AG10803 (cell line): ENCODE data around the gene CARD11.

ENCODE experiments used
- DNase-seq: peaks from one replicate; pipeline ENCODE4 v3.0.0; 2010; ENCODE audit warnings: low read depth
- H3K4me3 ChIP-seq: 2 replicates; pipeline ENCODE4 v1.5.1; 2011; ENCODE audit warnings: mild to moderate bottlenecking, low read length, control low read depth
- TF ChIP-seq, protein P1 (sequence below): conservative IDR thresholded peaks from 2 replicates; pipeline ENCODE4 v1.5.1; 2011; ENCODE audit warnings: mild to moderate bottlenecking, low read length, control low read depth, inconsistent platforms

The CARD11 gene

GRCh38 chr7:2908103-2908683 is 135.5 kb downstream of the CARD11 start:
- TF ChIP-seq, protein P1, sequence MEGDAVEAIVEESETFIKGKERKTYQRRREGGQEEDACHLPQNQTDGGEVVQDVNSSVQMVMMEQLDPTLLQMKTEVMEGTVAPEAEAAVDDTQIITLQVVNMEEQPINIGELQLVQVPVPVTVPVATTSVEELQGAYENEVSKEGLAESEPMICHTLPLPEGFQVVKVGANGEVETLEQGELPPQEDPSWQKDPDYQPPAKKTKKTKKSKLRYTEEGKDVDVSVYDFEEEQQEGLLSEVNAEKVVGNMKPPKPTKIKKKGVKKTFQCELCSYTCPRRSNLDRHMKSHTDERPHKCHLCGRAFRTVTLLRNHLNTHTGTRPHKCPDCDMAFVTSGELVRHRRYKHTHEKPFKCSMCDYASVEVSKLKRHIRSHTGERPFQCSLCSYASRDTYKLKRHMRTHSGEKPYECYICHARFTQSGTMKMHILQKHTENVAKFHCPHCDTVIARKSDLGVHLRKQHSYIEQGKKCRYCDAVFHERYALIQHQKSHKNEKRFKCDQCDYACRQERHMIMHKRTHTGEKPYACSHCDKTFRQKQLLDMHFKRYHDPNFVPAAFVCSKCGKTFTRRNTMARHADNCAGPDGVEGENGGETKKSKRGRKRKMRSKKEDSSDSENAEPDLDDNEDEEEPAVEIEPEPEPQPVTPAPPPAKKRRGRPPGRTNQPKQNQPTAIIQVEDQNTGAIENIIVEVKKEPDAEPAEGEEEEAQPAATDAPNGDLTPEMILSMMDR: no peak
- no peak overlapping the region for H3K4me3 ChIP-seq
- DNase-seq: no peak

DNA sequence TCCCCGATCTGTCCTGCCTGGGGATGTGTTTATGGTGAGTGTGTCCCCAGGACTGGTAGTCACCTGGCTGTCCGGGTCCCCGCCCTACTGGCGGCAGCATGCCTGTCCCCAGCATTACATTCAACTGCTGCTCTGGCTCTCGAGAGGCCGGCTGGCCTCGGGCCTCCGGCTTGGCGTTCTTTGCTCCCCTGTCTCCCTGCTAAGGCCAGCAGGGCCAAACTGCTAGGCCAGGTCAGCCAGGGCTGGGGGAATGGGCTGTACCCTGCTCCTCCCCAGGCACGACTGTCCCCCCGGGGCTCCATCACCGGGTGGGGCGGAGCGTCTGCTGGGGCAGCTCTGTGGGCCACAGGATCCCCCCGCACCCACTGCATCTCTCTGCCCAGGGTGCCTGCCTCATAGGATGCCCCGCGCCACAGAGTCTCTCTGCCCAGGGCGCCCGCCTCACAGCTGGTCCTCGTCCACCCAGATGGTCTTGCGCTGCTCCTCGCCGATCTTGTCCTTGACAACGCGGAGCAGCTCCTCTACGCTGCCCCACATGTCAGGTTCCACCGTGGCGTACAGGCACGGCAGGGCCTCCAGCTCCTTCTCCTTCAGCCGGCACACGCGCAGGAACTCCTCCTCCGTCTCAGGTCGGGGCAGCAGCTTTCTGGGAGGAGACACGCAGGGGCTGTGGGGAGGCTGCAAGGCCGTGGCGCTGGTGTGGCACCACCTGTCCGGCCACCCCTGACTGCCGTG is 137.3 kb downstream of the CARD11 start:
- no peak for DNase-seq
- TF ChIP-seq, protein P1: no peak
- no peak overlapping the region for H3K4me3 ChIP-seq

- TF ChIP-seq, protein P1: no peak
- no peak for DNase-seq
- H3K4me3 ChIP-seq: no peak overlapping the region
These were observed 138.2 kb downstream of the CARD11 start for GRCh38 chr7:2905500-2905899.

DNA sequence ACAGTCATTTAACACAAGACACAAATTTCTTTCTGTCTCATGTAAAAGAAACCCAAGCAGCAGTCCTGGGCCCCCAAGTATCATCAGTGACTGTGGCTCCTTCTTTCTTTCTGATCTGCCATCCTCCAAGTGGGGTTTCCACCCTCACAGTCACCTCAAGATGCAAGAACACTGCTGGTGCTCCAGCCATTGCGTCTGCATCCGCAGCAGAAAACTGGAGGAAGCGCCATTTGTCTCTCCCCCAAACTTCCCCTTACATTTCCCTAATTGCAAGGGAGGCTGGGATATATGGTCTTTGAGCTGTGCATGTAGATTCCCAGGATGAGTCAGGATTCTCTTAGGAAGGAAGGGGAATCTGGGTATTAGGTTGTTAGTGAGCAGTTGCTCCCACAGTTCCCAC is 138.6 kb downstream of the CARD11 start:
- H3K4me3 ChIP-seq: no peak overlapping the region
- DNase-seq: no peak
- TF ChIP-seq, protein P1: no peak

DNA sequence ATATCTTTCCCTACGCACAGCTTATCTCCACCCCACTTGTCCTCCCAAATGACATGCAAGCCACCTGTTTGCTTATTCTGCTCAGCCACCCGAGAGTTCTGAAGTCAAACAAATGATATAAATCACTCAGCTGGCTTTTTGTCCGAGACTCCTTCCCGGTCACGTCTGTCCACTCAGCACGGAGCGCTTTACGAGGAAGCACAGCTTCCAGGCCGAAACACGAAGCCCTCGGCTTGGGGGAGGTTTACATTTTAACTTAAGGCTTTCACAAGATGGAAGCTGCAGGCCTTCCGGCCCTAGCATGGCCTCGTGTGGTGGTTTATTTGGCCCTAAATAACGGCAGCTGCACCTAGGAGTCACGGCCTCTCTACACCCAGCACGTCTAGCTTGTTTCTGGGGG is 139.5 kb downstream of the CARD11 start:
- H3K4me3 ChIP-seq: no peak overlapping the region
- TF ChIP-seq, protein P1: no peak
- no peak for DNase-seq

DNA sequence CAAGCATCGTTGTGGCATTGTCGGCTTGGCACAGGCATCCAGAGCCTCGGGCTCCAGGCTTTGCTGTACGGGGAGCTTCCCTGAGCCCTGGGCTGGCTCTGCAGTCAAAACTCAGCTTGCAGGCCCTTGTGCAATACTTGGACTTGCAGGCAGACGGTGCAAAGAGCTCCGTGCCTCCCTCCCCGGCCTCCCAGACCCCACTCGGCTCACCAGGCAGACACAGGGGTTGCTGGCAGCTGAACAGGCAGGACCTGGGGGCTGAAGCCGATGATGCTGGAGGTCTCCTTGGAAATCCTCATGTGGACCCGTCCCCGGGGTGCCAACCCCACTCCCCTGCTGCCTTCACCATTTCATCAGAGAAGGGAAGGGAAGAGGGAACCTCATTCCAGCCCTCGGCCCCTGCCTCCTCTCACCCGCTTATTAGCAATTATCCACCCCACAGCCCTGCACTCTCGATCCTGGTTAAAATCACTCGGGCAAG is 139.9 kb downstream of the CARD11 start:
- H3K4me3 ChIP-seq: no peak overlapping the region
- TF ChIP-seq, protein P1: no peak
- no peak for DNase-seq

DNA sequence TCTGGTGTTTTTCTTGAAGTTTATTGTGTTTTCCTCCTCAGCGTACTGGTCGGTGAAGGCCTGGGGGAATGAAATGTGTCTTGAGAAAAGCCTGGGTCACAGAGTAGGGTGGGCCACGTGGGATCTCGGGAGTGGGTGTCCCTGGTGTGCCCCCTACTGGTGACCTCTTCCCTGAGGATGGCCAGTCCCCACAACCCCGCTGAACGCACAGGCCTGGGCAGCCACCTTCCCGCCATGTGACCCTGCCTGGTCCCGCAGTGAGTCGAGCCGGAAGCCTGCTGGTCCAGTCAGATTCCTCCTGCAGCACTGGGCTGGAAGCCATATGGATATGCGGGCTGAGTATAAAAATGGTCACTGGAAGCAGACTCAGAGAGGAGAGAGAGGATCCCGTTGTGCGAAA is 146.6 kb downstream of the CARD11 start:
- TF ChIP-seq, protein P1: no peak
- H3K4me3 ChIP-seq: no peak overlapping the region
- DNase-seq: no peak
